Measurements from ENCODE around the gene MYO5A.

The MYO5A gene

DNA sequence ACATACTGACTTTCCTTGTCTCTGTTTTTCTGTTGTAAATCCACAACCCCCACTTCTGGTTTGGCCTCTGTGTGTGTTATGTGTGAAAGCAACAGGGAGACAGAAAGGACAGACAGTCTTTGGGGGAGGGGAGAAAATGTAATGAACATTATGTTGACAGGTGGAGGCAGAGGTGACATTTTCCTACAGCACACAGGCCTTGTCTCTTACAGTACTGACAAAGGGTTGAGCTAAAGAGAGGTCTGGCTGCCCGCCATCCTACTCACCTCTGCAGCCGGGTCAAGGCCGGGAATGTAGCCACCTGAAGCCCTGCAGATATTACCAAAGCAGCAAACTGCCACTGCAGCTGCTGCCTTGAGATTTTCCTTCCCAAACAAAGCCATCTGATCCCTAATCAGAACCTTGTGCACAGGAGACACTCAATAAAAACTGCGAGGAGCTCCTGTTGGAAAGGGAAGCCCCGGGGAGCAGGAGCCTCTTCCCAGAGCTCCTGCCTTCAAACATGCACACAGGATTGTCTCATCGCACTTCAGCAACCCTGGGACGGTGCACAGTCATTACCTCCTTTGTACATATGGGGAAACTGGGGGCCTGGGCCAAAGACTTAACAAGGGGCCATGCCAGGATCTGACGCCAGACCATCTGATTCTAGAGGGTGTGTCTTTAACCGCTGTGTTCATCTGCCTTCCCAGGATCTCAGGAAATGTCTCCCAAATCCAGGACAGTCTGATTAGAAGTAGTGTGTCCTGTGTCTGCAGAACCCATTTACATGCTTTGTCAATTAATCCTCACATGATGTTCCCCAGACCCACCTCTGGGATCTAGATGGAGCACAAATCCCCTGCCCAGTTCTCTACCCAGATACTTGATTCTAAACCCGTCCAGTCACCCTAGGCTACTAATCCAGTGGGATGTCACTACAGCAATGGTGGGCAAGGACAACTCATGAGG is 247.3 kb downstream of the MYO5A start:
- DNase-seq: no peak

DNA sequence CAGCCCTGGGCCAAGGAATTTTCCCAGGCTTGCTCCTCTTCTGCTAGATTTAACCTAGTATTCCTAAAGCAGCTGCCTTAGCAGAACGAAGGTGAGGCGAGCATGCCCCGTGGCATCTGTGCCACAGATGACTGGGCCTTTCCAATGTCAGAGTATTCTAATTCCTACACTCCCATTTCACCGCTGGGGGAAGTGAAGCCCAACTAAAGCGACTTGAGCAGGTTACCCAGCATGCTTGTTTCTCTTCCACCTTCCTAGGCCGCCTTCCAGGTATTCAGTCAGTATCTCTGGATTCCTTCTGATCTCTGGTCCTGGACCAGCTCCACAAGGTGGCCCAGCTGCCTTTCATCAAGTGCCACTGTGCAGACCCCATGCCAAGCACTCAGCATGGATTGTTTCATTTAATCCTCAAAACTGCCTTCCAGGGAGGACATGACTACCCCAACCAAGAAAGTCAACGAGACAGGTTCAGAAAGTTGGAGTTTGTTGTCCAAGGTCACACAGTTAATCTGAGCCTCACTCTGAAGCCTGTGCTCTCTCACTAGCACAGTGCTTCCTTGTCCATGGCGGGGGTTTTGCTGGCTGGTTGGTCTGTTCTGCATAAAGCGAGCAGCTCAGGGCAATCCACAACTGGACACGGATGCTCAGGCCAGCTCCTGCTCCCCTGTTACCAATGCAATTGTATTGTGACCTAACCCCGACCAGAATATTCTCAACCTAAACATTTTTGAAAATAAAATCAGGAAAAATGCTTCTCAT is 248.2 kb downstream of the MYO5A start:
- no peak for DNase-seq

DNA sequence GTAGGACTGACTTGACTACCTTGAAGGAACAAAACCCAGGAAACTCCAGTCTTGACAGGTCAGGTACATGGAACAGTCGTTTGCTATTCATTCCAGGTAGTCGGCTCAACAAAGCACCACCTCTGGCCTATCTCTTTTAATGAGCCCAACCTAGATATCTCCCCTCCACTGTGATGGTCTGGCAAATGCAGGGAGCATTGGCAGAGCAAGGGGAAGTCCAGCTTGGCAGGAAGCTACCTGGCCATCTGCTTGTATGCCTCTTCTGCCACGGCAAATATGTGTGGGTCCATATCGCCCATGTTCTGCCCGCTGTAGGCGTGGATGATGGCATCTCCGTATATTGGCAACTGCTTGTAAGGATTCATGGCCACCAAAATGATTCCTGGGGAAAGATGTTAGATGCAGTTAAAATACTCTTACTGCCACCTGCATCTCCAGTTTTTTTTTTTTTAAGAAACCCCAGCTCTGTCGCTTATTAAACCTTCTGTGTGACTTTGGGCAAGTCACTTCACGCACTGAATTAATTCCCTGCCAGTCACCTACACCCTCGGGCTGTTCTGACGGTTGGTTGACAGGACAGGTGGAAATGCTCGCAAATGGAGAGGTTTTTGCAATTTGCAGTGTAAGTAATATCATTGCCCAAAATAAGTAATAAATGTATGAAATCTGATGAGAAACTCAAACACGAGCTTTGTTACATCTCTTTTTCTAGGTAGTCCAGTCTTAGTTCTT is 249.9 kb downstream of the MYO5A start:
- DNase-seq: no peak

DNA sequence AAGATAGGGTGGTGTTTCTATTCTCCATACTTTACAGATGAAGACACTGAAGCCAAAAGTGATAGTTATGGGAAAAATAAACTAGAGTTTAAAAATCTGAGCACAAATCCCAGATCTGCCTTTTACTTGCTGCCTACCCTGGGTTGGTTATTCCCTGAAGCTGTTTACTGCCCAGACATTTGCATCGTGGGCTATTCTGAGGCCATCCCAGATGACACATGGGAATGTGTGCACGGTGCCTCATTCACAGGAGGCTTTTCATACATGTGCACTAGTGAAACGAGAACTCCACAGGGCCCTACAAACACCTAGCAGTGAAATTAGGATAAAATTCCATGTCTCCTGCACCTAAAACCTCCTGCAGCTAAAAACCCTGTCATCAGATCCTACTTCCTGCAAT is 250.5 kb downstream of the MYO5A start:
- no peak for DNase-seq

DNA sequence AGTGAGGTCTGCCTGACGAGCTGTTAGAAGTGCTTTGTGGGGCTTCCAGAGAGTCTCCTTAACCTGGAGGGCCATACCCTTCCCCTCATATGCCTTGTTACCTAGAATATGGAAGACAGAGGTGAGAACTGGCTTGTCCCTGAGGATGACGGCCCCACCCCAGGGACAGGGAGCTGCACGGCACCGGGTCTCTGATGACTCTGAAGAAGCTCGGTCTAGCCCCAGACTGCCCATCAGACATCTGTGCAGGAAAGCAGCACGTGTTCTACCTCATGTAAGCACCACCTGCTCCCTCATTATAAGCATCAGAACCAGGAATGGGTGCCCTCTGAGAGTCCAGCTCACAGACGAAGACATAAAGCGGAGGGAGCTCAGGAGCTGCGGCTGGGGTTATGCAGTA is 251.1 kb downstream of the MYO5A start:
- no peak for DNase-seq

DNA sequence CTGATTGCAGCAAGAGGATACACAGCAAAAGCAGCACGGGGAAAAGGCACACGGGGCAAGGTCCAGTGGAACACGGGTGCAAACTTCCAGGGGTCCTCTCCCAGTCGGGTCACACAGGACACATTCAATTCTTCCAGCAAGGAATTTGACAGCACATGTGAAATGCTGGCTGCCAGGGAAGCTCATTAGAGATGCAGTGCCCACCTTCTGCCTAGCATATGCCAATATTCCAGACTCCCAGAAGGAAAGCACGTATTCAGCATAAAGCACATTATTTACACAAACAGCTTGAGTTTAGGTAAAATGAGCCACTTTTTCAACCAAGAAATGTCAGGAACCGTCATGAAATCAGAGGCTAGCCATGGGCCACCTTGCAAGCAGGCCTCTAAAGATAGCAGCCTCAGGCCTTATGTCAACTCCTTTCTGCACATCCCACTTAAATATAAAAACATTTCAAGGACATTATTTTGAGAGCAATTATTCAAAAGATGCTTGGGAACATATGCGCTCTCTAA is 252.4 kb downstream of the MYO5A start:
- DNase-seq: no peak

DNA sequence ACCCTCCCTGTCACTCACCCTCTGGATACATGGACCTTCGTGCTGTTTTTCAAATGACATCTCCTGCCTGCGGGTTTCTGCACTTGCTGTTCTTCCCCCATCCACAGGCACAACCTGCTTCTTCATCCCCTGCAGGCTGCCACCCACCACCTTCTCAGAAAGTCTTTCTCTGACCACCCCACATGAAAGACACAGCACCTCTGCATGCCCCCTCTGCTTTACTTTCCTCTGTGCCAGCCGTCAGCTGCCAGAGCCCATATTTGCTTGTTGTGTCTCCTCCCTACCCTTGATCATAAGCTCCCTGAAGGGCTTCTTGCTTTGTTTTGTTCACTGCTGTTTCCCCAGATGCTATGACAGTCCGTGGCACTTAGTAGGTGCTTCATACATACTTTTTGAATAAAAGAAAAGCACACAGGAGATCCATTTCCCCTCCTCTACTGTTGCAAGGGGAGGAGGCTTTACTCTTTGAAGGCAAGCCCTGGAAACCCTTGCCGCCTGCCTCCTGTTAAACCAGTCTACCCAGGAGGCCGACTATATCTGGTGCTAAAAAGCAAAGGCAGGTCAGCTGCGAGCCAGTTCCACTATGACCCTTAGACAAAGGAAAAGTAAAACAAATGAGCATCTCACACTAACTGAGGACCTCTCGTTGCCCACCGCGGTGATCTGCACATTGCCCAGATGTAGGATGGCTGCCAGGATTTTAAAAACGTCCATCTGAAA is 265.0 kb downstream of the MYO5A start:
- DNase-seq: no peak

DNA sequence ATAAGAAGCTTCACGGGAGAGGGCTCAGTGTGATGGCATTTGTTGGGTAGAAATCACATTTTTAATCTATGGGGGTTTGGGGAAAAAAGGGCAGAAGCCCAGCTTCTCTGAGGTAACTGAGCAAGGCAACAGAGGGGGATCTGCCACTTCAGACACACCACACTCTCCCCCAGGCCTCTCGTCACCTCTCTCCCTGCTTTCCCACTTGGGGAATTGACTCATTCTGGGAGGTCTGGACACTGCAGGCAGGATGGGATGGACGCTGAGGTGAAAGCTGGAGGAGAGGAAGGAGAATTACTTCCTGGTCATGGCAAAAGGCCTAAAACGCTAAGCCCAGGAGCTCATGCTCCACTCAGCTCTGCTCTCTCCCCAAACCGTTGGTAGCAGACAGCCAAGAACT is 266.3 kb downstream of the MYO5A start:
- no peak for DNase-seq

DNA sequence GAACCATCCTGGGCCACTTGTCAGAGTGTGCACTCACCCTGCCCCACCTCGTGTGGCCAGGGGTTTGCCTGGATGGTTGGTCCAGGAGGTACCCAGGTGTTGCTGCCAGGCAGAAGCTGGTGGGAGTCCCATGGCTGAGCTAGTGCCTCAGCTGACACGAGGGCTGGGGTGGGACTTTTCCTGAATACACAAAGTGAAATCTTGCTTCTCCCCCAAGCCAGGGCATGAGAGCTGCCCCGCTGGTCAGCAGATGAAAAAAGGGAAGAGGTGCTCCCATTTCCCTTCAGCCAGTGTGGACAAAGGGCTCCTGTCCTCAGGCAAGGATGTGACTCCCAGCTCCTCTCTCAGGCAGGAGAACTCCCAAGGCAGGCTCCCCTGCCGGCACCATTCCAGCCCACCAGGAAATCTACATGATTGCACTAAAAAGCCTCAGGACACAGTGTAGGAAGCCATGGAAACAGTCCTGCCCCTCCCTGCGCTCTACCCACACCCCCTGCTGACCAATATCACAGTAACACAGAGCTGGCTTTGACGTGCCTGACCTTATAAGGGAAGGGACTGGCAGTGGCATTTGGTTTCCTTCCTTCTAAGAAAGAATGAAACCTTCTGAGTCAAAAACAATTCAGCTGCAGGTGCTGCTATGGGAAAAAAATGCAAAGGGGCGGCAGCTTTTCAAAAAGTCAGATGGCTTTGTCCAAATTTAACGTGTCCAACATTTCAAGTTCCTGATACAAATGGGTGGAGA is 267.0 kb downstream of the MYO5A start:
- DNase-seq: peak; percentile 18 to 23

DNA sequence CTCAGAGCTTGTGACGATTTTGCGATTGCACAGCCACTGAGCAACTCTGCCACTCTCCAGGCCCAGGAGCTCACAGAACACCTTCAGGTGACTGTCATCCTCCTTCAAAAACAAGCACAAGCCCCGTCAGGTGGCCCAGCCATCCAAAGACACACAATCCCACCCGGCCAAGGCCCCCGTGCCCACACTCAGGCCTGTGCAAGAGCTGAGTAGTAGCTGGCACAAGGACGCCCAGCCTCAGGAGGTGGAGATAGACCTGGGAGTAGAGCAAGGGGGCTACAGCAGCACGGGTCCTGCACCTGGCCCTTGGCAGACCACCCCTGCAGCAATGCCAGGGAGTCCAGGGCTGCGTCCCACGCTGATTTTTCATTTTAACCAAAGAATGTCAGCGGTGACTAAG is 267.7 kb downstream of the MYO5A start:
- DNase-seq: no peak

DNA sequence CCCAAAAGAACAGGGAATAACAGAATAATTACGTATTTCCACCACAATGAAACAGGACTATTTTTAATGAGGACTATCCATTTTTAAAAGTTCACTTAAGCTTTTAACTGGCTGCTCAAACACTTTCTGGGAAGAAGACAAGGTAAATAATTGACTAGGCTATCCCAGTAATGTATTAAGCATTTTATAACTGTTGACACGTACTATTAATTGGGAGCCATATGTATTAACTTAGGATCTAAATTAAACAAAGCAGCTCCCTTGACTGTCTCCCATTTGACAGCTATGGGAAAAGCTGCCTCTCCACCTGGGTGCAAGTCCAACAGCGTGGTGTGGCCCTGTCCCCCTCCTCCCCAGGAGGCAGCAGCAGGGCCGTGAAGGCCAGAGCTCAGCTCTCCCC is 269.2 kb downstream of the MYO5A start:
- no peak for DNase-seq

DNA sequence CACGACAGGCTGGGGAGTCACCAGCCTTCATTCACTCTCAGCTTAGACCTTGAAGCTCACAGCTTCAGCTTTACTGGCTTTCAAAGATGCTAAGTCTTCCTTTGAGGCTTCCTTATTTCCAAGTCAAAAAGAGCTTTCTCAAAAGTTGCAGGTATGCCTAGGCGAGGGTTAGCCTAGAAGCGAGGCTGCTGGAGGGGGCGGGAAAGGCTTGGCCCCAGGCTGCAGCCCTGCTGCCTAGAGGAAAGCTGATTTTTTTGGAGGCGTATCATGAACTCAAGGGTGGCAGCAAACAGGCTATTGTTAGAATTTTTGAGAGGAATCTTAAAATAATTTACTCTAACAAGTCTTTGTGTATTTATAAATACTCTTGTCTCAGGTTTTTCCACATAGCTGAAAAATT is 270.2 kb downstream of the MYO5A start:
- DNase-seq: no peak

DNA sequence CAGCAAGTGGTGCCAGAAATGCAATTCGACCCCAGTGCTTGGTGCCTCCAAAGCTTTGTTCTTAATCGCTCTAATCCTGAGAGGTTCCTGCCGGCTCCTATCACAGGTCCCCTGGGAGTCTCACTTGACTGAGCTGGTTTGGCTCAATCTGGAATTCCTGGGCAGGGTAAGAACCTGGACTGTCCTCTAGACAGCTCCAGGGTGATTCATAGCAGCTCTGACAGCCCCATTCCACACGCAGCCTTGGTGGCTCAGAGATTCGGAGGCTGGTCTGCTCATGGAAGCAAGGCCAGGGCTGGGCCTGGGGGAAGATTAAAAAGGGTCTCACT is 271.0 kb downstream of the MYO5A start:
- no peak for DNase-seq
